Endothelial cell of umbilical vein (primary cell): ENCODE data around the gene SPATS1.

Source experiments
- MYC ChIP-seq: IDR thresholded peaks from one replicate; pipeline ENCODE4 v1.6.1; 2011; ENCODE audit warnings: mild to moderate bottlenecking, low read depth, low read length
- POLR2A ChIP-seq: IDR thresholded peaks from 2 replicates; pipeline ENCODE4 v1.6.1; 2012; ENCODE audit warnings: low read depth, mild to moderate bottlenecking, control low read depth, low read length
- TF ChIP-seq, protein P1 (sequence below), 2 donors: IDR thresholded peaks; 1 replicate in 1 of 2; 2 replicates in 1 of 2; pipeline ENCODE4 v1.5.1; 2011; ENCODE audit warnings: low read length in 2 of 2, mild to moderate bottlenecking in 2 of 2, moderate library complexity in 2 of 2, control low read depth in 1 of 2, inconsistent platforms in 1 of 2, low read depth in 1 of 2; ENCODE audit not compliant: insufficient read depth in 1 of 2; ENCODE audit errors: extremely low read depth in 1 of 2
- TF ChIP-seq, protein P2 (sequence below): IDR thresholded peaks from 2 replicates; pipeline ENCODE4 v1.6.1; 2011; ENCODE audit not compliant: insufficient read depth, insufficient read length

DNA sequence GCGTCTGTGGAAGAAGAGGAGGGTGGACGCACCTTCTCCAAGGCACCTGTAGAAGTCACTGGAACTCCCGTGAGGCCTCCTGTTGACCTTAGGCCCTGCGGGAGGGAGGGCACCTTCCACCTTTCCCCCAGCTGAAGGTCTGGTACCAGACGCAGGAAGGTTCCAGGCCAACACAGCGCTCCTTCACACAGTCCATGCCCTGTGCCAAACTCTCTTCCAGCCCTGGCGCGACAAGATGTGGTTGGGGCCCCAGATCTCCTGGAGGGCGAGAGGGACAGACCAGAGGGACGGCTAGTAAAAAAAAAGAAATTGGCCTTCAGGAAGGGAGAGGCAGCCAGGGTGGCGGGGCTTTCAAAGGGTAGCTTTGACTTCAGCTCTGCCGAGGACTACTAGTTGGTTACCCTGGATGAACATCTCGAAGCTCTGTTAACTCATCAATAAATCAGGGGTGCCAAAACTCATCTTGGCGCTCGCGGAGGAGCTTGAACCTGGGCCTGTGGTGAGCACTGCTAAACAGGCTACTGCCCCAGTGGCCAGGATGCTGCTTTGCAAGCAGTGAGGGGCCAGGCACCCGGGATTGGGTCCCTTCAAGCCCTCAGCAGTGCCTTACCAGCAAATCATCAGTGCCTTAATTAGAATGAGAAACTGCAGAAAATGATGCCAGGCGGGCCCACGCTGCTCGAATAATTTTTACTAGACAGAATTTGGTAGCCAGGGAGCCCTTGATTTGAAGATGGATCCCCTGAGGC lies 44.2 kb upstream of the SPATS1 start:
- TF ChIP-seq, protein P1, sequence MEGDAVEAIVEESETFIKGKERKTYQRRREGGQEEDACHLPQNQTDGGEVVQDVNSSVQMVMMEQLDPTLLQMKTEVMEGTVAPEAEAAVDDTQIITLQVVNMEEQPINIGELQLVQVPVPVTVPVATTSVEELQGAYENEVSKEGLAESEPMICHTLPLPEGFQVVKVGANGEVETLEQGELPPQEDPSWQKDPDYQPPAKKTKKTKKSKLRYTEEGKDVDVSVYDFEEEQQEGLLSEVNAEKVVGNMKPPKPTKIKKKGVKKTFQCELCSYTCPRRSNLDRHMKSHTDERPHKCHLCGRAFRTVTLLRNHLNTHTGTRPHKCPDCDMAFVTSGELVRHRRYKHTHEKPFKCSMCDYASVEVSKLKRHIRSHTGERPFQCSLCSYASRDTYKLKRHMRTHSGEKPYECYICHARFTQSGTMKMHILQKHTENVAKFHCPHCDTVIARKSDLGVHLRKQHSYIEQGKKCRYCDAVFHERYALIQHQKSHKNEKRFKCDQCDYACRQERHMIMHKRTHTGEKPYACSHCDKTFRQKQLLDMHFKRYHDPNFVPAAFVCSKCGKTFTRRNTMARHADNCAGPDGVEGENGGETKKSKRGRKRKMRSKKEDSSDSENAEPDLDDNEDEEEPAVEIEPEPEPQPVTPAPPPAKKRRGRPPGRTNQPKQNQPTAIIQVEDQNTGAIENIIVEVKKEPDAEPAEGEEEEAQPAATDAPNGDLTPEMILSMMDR (IDR thresholded peaks at IDR 0.05; ENCODE audit: extremely low read depth in 1 of 2, insufficient read depth in 1 of 2, low read depth in 1 of 2, low read length in 2 of 2), result no peak
- no peak for TF ChIP-seq POLR2A
- no peak for TF ChIP-seq MYC
- TF ChIP-seq, protein P2, sequence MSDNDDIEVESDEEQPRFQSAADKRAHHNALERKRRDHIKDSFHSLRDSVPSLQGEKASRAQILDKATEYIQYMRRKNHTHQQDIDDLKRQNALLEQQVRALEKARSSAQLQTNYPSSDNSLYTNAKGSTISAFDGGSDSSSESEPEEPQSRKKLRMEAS, result no peak
